Measurements from ENCODE around the gene LHFPL2. TPM values are rescaled to one million over a fixed set of nuclear protein-coding genes. Genes with fewer than 3 reads are reported as not detected.

The LHFPL2 gene
- total RNA-seq, 1 donor from 2014 or later = 113 TPM

- Mint-ChIP-seq H3K27ac (ENCODE audit: unreplicated experiment) (peak overlapping the region; percentile 56), H3K4me3 (ENCODE audit: unreplicated experiment) (no peak overlapping the region), H3K36me3 (ENCODE audit: unreplicated experiment) (peaks cover 55% of the 10 kb centered on the region), H3K9me3 (ENCODE audit: unreplicated experiment) (no peaks in the 10 kb centered on the region), H3K27me3 (ENCODE audit: unreplicated experiment) (no peaks in the 10 kb centered on the region), H3K4me1 (ENCODE audit: unreplicated experiment) (peaks cover 77% of the 10 kb centered on the region)
- no peak for TF ChIP-seq CTCF (IDR thresholded peaks at IDR 0.05)
- no peak for DNase-seq (ENCODE audit: extremely low spot score, unreplicated experiment)
Observed at GRCh38 chr5:78591972-78592700, 56.4 kb downstream of the LHFPL2 start.

- H3K4me1 Mint-ChIP-seq (ENCODE audit: unreplicated experiment) = peaks cover 77% of the 10 kb centered on the region
- H3K9me3 Mint-ChIP-seq (ENCODE audit: unreplicated experiment) = no peaks in the 10 kb centered on the region
- DNase-seq (ENCODE audit: extremely low spot score, unreplicated experiment) = no peak
- peaks cover 50% of the 10 kb centered on the region for H3K36me3 Mint-ChIP-seq (ENCODE audit: unreplicated experiment)
- H3K27ac Mint-ChIP-seq (ENCODE audit: unreplicated experiment) = peak overlapping the region; percentile 56
- H3K4me3 Mint-ChIP-seq (ENCODE audit: unreplicated experiment) = no peak overlapping the region
- no peaks in the 10 kb centered on the region for H3K27me3 Mint-ChIP-seq (ENCODE audit: unreplicated experiment)
- TF ChIP-seq CTCF (IDR thresholded peaks at IDR 0.05) = no peak
Observed at GRCh38 chr5:78591138-78591612, 57.4 kb downstream of the LHFPL2 start.

- Mint-ChIP-seq H3K9me3 (ENCODE audit: unreplicated experiment) (no peaks in the 10 kb centered on the region), H3K4me1 (ENCODE audit: unreplicated experiment) (peaks cover 71% of the 10 kb centered on the region), H3K4me3 (ENCODE audit: unreplicated experiment) (no peak overlapping the region), H3K27me3 (ENCODE audit: unreplicated experiment) (no peaks in the 10 kb centered on the region), H3K27ac (ENCODE audit: unreplicated experiment) (no peak overlapping the region), H3K36me3 (ENCODE audit: unreplicated experiment) (peaks cover 55% of the 10 kb centered on the region)
- no peak for DNase-seq (ENCODE audit: extremely low spot score, unreplicated experiment)
- no peak for TF ChIP-seq CTCF (IDR thresholded peaks at IDR 0.05)
Observed at GRCh38 chr5:78589923-78590322, 58.6 kb downstream of the LHFPL2 start.

- Mint-ChIP-seq H3K27me3 (ENCODE audit: unreplicated experiment) (no peaks in the 10 kb centered on the region), H3K27ac (ENCODE audit: unreplicated experiment) (no peak overlapping the region)
Observed at GRCh38 chr5:78588507-78588906, 60.1 kb downstream of the LHFPL2 start.

More at GRCh38 chr5:78588507-78588906, 60.1 kb downstream of the LHFPL2 start:
- TF ChIP-seq CTCF (IDR thresholded peaks at IDR 0.05) = no peak
- Mint-ChIP-seq H3K4me1 (ENCODE audit: unreplicated experiment) (peaks cover 57% of the 10 kb centered on the region), H3K9me3 (ENCODE audit: unreplicated experiment) (no peaks in the 10 kb centered on the region), H3K4me3 (ENCODE audit: unreplicated experiment) (no peak overlapping the region), H3K36me3 (ENCODE audit: unreplicated experiment) (peaks cover 55% of the 10 kb centered on the region)
- no peak for DNase-seq (ENCODE audit: extremely low spot score, unreplicated experiment)
